HepG2 (cell line): ENCODE measurements around the gene TRMT1. TPM values are rescaled to one million over a fixed set of nuclear protein-coding genes. Genes with fewer than 3 reads are reported as not detected.

Experiments used
- ATAC-seq: fragments of 200-7000 bp; cut with Tn5 transposase; 3 replicates; pipeline ENCODE4 v1.9.1; 2020; ENCODE audit warnings: mild to moderate bottlenecking, moderate library complexity
- BruUV-seq: library from RNA; stranded (reverse); fragments of 400-500 nt; replicated peaks from 2 replicates; lab custom pipeline; 2021; lab: Mats Ljungman, UMichigan
- CTCF ChIA-PET: fragments of 300-600 bp; formaldehyde crosslinking; extraction: SDS; loops from one replicate; lab custom pipeline; 2021; ENCODE audit warnings: low total read pairs, inconsistent platforms, low intra/inter-chr PET ratio; lab: Yijun Ruan, JAX
- POLR2A ChIA-PET: fragments of 350-600 bp; sonication (Branson Sonifier 250); formaldehyde crosslinking; loops from one replicate; lab custom pipeline; 2020; ENCODE audit warnings: antibody characterized with exemption, inconsistent platforms; lab: Yijun Ruan, JAX
- DNase-seq: peaks from one replicate; pipeline ENCODE4 v3.0.0-alpha.2; 2015; ENCODE audit warnings: low spot score
- FAIRE-seq: peaks from 3 replicates; lab custom pipeline; 2011; peaks lifted over from hg19 to GRCh38; lab: Jason Lieb, UNC
- H2AFZ ChIP-seq: one replicate; pipeline ENCODE4 v1.6.1; 2011; ENCODE audit warnings: low read length, inconsistent platforms
- H3K27ac ChIP-seq: fragments of 300-600 bp; 3 replicates; pipeline ENCODE4 v1.8.0; 2011; ENCODE audit warnings: mixed run types, mild to moderate bottlenecking, mixed read lengths, low read length, inconsistent platforms; ENCODE audit not compliant: insufficient read depth; ENCODE audit errors: extremely low read length
- H3K27me3 ChIP-seq, 2 experiments: fragments of 200-600 bp in 1 of 2; 2 replicates in 1 of 2; 3 replicates in 1 of 2; pipeline versions ENCODE4 v1.6.0 to v1.8.0; 2011; ENCODE audit warnings: low read length in 2 of 2, mild to moderate bottlenecking in 2 of 2, moderate library complexity in 2 of 2, inconsistent platforms in 1 of 2; ENCODE audit not compliant: insufficient read depth in 2 of 2, control insufficient read depth in 1 of 2
- H3K36me3 ChIP-seq, 2 experiments: fragments of 200-600 bp in 1 of 2; replicated peaks in 1 of 2; 2 replicates in 1 of 2; 3 replicates in 1 of 2; pipeline versions ENCODE4 v1.5.1 to v1.8.0; 2011; ENCODE audit warnings: low read length in 2 of 2, inconsistent platforms in 1 of 2; ENCODE audit not compliant: insufficient read depth in 2 of 2, control insufficient read depth in 1 of 2
- H3K4me1 ChIP-seq: 2 replicates; pipeline ENCODE4 v1.5.1; 2012; ENCODE audit warnings: low read length, inconsistent platforms; ENCODE audit not compliant: insufficient read depth
- H3K4me2 ChIP-seq: 2 replicates; pipeline ENCODE4 v1.6.0; 2011; ENCODE audit warnings: low read depth, low read length, inconsistent platforms
- H3K4me3 ChIP-seq, 3 experiments: fragments of 200-600 bp in 1 of 3; sonication (generic), shearing (Covaris generic) in 1 of 3; replicated peaks in 1 of 3; 2 replicates each; pipeline ENCODE4 v1.5.1; 2011 to 2016; ENCODE audit warnings: low read length in 3 of 3, inconsistent platforms in 2 of 3, low read depth in 2 of 3, mild to moderate bottlenecking in 2 of 3, control low read depth in 1 of 3, mixed read lengths in 1 of 3; ENCODE audit not compliant: insufficient read depth in 1 of 3
- H3K79me2 ChIP-seq: one replicate; pipeline ENCODE4 v1.6.1; 2011; ENCODE audit warnings: low read length, inconsistent platforms; ENCODE audit not compliant: insufficient read depth
- H3K9ac ChIP-seq: 2 replicates; pipeline ENCODE4 v1.6.0; 2011; ENCODE audit warnings: mild to moderate bottlenecking, low read depth, low read length, inconsistent platforms; ENCODE audit not compliant: insufficient read depth
- H3K9me3 ChIP-seq: 2 replicates; pipeline ENCODE4 v1.5.1; 2012; ENCODE audit warnings: mild to moderate bottlenecking, low read length
- H4K20me1 ChIP-seq: 2 replicates; pipeline ENCODE4 v1.6.0; 2011; ENCODE audit warnings: inconsistent platforms, mild to moderate bottlenecking, low read length, moderate library complexity; ENCODE audit not compliant: insufficient read depth
- ADNP ChIP-seq: sonication (generic); formaldehyde crosslinking; IDR thresholded peaks from 2 replicates; pipeline ENCODE4 v1.4.0; 2020; ENCODE audit warnings: missing genetic modification reagents
- BHLHE40 ChIP-seq: IDR thresholded peaks from 2 replicates; pipeline ENCODE4 v1.6.1; 2011; ENCODE audit warnings: low read length, improper control_type of control experiment
- CHD4 ChIP-seq: fragments of 200-600 bp; sonication (generic); IDR thresholded peaks from 2 replicates; pipeline ENCODE4 v1.7.0; 2017; ENCODE audit warnings: mild to moderate bottlenecking, low read length, borderline replicate concordance
- ETV6 ChIP-seq: sonication (generic); formaldehyde crosslinking; conservative IDR thresholded peaks from 2 replicates; pipeline ENCODE4 v1.4.0; 2020; ENCODE audit warnings: missing genetic modification reagents
- HES4 ChIP-seq: sonication (generic); formaldehyde crosslinking; IDR thresholded peaks from 2 replicates; pipeline ENCODE4 v1.9.0; 2021; ENCODE audit warnings: mild to moderate bottlenecking, missing genetic modification reagents, borderline replicate concordance
- IRF2 ChIP-seq: IDR thresholded peaks from 2 replicates; pipeline ENCODE4 v1.6.1; 2018; ENCODE audit warnings: missing genetic modification reagents, missing compliant biosample characterization
- JUN ChIP-seq: sonication (generic); formaldehyde crosslinking; IDR thresholded peaks from 2 replicates; pipeline ENCODE4 v1.4.0; 2020; ENCODE audit warnings: mild to moderate bottlenecking, missing genetic modification reagents
- MEF2D ChIP-seq: sonication (generic); formaldehyde crosslinking; IDR thresholded peaks from 2 replicates; pipeline ENCODE4 v1.5.1; 2020; ENCODE audit warnings: mild to moderate bottlenecking, missing genetic modification reagents
- POLR2A ChIP-seq, 2 experiments: IDR thresholded peaks; 2 replicates each; pipeline ENCODE4 v1.6.1; 2011; ENCODE audit warnings: low read depth in 2 of 2, low read length in 2 of 2, mild to moderate bottlenecking in 1 of 2, moderate library complexity in 1 of 2; ENCODE audit not compliant: insufficient read depth in 1 of 2
- SMYD3 ChIP-seq: sonication (generic); formaldehyde crosslinking; IDR thresholded peaks from 2 replicates; pipeline ENCODE4 v1.8.1; 2023; ENCODE audit warnings: mild to moderate bottlenecking, missing genetic modification reagents
- ZNF160 ChIP-seq: sonication (generic); formaldehyde crosslinking; IDR thresholded peaks from 2 replicates; pipeline ENCODE4 v1.8.0; 2022; ENCODE audit warnings: mild to moderate bottlenecking, inconsistent platforms, missing genetic modification reagents
- ZNF251 ChIP-seq: sonication (generic); formaldehyde crosslinking; IDR thresholded peaks from 2 replicates; pipeline ENCODE4 v1.9.0; 2021; ENCODE audit warnings: mild to moderate bottlenecking, missing genetic modification reagents
- ZNF432 ChIP-seq: sonication (generic); formaldehyde crosslinking; IDR thresholded peaks from 2 replicates; pipeline ENCODE4 v1.5.0; 2020; ENCODE audit warnings: missing genetic modification reagents, mild to moderate bottlenecking, borderline replicate concordance
- ZNF674 ChIP-seq: sonication (generic); formaldehyde crosslinking; IDR thresholded peaks from 2 replicates; pipeline ENCODE4 v1.5.0; 2020; ENCODE audit warnings: low read depth, mild to moderate bottlenecking, missing genetic modification reagents
- ZNF747 ChIP-seq: sonication (generic); formaldehyde crosslinking; IDR thresholded peaks from 2 replicates; pipeline ENCODE4 v1.8.1; 2023; ENCODE audit warnings: missing genetic modification reagents, mild to moderate bottlenecking, borderline replicate concordance
- ZNF792 ChIP-seq: IDR thresholded peaks from 2 replicates; pipeline ENCODE4 v1.6.1; 2016
- ZSCAN9 ChIP-seq: IDR thresholded peaks from 2 replicates; pipeline ENCODE4 v1.6.1; 2016; ENCODE audit warnings: borderline replicate concordance
- WGBS: methylation state at CpG from one replicate; pipeline ENCODE4 v1.1.6; 2017; ENCODE audit warnings: low lambda C conversion rate; 5-methylcytosine and 5-hydroxymethylcytosine counted together
- in situ Hi-C: cut with HindIII; loops from 2 replicates; pipeline ENCODE4 v1.10.0; 2017; ENCODE audit warnings: low pct_unique_long_range_greater_than_20kb; ENCODE audit not compliant: extremely low pct_ligation_motif_present
- intact Hi-C: fragments of 100-400 bp; cut with micrococcal nuclease; formaldehyde crosslinking; loops from one replicate; pipeline ENCODE4 v1.10.0; 2022; ENCODE audit not compliant: unreplicated experiment
- polyA plus RNA-seq, 8 experiments: library from polyadenylated mRNA; depleted of rRNA in 3 of 8; stranded (reverse) in 7 of 8; unstranded in 1 of 8; fragments of >200 nt; fragmentation: Illumina TruSeq in 4 of 8; extraction: Trizol in 4 of 8; gene quantifications; 2 replicates each; pipeline versions ENCODE4 v1.2.1 to v1.2.3, GENCODE V29; 2011 to 2016; ENCODE audit warnings: low read depth in 4 of 8, missing spikeins in 1 of 8, mixed read lengths in 1 of 8; ENCODE audit not compliant: insufficient read depth in 1 of 8
- total RNA-seq, 5 experiments: library from RNA; depleted of rRNA; stranded (reverse); fragments of >200 nt; fragmentation: Illumina TruSeq; extraction: Trizol; gene quantifications; 2 replicates each; pipeline ENCODE4 v1.2.3, GENCODE V29; 2016; ENCODE audit warnings: low read depth in 1 of 5
- TF ChIP-seq, protein P1 (sequence below): IDR thresholded peaks from 2 replicates; pipeline ENCODE4 v1.6.1; 2016; ENCODE audit warnings: missing genetic modification reagents, missing compliant biosample characterization
- TF ChIP-seq, protein P2 (sequence below): sonication (generic); formaldehyde crosslinking; IDR thresholded peaks from 2 replicates; pipeline ENCODE4 v1.4.0; 2020; ENCODE audit warnings: missing genetic modification reagents, borderline replicate concordance
- TF ChIP-seq, protein P3 (sequence below): sonication (generic); formaldehyde crosslinking; IDR thresholded peaks from 2 replicates; pipeline ENCODE4 v1.4.0; 2020; ENCODE audit warnings: mild to moderate bottlenecking, missing genetic modification reagents

The TRMT1 gene
- total and polyA plus RNA-seq, 2 of the 13 experiments (the other 11 are each of a cell fraction or from before 2014, with no cell fraction given) = 35.5 to 44.1 TPM

DNA sequence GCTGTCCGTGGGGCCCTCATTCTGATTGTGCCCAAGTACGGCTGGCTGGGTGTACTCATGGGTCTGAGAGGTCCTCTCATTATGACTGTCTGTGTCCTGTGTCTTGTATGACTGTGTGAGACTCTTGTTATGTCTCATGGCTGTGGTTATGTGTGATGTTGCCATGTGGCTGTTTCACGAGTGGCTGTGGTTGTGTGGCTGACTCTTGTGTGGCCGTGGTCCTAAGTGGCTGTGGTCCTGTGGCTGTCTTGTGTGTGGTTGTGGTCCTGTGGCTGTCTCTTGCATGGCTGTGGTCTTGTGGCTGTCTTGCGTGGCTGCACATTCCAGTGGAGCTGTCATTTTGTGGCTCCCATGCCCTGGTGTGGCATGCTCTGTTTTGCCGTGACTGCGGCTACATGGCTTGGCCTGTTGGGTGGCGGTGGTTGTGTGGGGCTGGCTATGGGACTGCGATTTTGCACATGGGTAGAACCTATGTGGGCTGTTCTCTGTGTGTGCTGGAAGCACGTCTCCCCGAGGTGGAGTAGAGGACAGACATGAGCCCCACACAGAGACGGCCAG, 16.4 kb downstream of the TRMT1 start:
- WGBS = 70% methylated on average over 2 of the region's 12 CpGs
- ChIA-PET CTCF (no interaction called here), POLR2A (no interaction called here)
- no peak overlapping the region for H3K4me2 ChIP-seq
- no peak for DNase-seq
- H3K4me1 ChIP-seq = peaks cover 36% of the 10 kb centered on the region
- FAIRE-seq = no peak
- no peak overlapping the region for H3K27ac ChIP-seq
- H2AFZ ChIP-seq = no peak overlapping the region
- 0 out of 5 replicates have a peak, but pooled peaks cover 0 to 3% of the 10 kb centered on the region in 2 experiments for H3K36me3 ChIP-seq
- H3K4me3 ChIP-seq = no peak overlapping the region
- in situ Hi-C loops (no loop called here), intact Hi-C loops (no loop called here)
- H3K27me3 ChIP-seq = no peaks in the 10 kb centered on the region
- H3K9me3 ChIP-seq = no peaks in the 10 kb centered on the region
- BruUV-seq = no TSS peak
- no peak overlapping the region for H3K9ac ChIP-seq
- no peaks in the 10 kb centered on the region for H3K79me2 ChIP-seq
- ATAC-seq = no peak
- TF ChIP-seq HES4 (CRISPR knock-in tag) (no peak), ZNF674 (no peak), SMYD3 (CRISPR knock-in tag) (no peak), CHD4 (no peak), ETV6 (no peak), ZSCAN9 (CRISPR knock-in tag) (no peak), IRF2 (CRISPR knock-in tag) (no peak), BHLHE40 (no peak), ZNF747 (CRISPR knock-in tag) (no peak), ZNF792 (CRISPR knock-in tag) (no peak), JUN (CRISPR knock-in tag) (no peak), ZNF432 (no peak), ZNF160 (CRISPR knock-in tag) (no peak), ZNF251 (CRISPR knock-in tag) (no peak), POLR2A (IDR thresholded peaks at IDR 0.05; ENCODE audit: insufficient read depth in 1 of 2, low read depth in 2 of 2, low read length in 2 of 2) (no peak), MEF2D (CRISPR knock-in tag) (no peak), ADNP (CRISPR knock-in tag) (no peak)
- TF ChIP-seq, protein P1, sequence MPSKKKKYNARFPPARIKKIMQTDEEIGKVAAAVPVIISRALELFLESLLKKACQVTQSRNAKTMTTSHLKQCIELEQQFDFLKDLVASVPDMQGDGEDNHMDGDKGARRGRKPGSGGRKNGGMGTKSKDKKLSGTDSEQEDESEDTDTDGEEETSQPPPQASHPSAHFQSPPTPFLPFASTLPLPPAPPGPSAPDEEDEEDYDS (CRISPR knock-in tag) = no peak
- TF ChIP-seq, protein P2, sequence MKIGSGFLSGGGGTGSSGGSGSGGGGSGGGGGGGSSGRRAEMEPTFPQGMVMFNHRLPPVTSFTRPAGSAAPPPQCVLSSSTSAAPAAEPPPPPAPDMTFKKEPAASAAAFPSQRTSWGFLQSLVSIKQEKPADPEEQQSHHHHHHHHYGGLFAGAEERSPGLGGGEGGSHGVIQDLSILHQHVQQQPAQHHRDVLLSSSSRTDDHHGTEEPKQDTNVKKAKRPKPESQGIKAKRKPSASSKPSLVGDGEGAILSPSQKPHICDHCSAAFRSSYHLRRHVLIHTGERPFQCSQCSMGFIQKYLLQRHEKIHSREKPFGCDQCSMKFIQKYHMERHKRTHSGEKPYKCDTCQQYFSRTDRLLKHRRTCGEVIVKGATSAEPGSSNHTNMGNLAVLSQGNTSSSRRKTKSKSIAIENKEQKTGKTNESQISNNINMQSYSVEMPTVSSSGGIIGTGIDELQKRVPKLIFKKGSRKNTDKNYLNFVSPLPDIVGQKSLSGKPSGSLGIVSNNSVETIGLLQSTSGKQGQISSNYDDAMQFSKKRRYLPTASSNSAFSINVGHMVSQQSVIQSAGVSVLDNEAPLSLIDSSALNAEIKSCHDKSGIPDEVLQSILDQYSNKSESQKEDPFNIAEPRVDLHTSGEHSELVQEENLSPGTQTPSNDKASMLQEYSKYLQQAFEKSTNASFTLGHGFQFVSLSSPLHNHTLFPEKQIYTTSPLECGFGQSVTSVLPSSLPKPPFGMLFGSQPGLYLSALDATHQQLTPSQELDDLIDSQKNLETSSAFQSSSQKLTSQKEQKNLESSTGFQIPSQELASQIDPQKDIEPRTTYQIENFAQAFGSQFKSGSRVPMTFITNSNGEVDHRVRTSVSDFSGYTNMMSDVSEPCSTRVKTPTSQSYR (CRISPR knock-in tag) = no peak
- TF ChIP-seq, protein P3, sequence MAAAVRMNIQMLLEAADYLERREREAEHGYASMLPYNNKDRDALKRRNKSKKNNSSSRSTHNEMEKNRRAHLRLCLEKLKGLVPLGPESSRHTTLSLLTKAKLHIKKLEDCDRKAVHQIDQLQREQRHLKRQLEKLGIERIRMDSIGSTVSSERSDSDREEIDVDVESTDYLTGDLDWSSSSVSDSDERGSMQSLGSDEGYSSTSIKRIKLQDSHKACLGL (CRISPR knock-in tag) = no peak
- no peaks in the 10 kb centered on the region; the same call in 1 of the 2 replicates for H4K20me1 ChIP-seq
